ENCODE data around the gene LFNG. TPM values are rescaled to one million over a fixed set of nuclear protein-coding genes. Genes with fewer than 3 reads are reported as not detected.

LFNG gene
- polyA plus RNA-seq, 2 of the 4 experiments (the other 2 are of a cell fraction): 2.3 to 7.3 TPM

DNA sequence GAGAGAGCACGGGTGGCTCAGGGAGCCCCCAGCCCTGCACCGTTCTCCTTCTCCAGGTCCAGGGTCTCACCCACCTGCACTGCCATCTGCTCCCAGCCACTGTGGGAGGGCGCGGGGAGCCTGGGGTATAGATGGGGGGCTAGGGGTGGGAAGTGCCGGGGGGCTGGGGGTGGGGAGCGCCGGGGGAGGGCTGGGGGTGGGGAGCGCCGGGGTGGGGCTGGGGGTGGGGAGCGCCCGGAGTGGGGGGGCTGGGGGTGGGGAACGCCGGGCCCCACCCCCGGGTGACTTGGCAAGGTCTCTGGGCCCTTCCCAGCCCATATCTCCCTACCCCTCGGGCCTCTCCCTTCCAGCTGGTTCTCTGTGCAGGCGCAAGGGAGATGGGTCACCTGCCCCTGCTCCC is 43.3 kb upstream of the LFNG start, which contains the start of gene GRIFIN:
Gene GRIFIN, minus strand, starts transcription at position 101 of the 400 bp plus-strand sequence. Its CDS starts 15 bp downstream, at position 86.
- Histone ChIP-seq H3K4me2 (no peak within 1 kb of the TSS), H3K9me3 (no peaks in the 10 kb centered on the region), H3K27ac (no peak within 1 kb of the TSS; a peak in 1 of 6 replicates), H3K4me1 (peaks cover 12% of the 10 kb centered on the region; the same call in 2 of the 3 replicates), H3K4me3 (no peak within 1 kb of the TSS)
- DNase-seq (ENCODE audit: low read depth in 1 of 2, low spot score in 1 of 2) (no peak), ATAC-seq (no peak), FAIRE-seq (no peak)
- WGBS (ENCODE audit: missing lambda C conversion rate): 47% methylated on average over 3 of the region's 16 CpGs
- POLR2A ChIA-PET: no interaction called here
- TF ChIP-seq RARB (CRISPR knock-in tag; IDR thresholded peaks at IDR 0.05) (no peak), HDAC2 (IDR thresholded peaks at IDR 0.05) (no peak), HMGXB4 (CRISPR knock-in tag; IDR thresholded peaks at IDR 0.05; ENCODE audit: borderline replicate concordance) (no peak), HOXB13 (CRISPR knock-in tag; IDR thresholded peaks at IDR 0.05; ENCODE audit: low read depth) (no peak), RCOR1 (IDR thresholded peaks at IDR 0.05; ENCODE audit: low read depth, low read length) (no peak), FOSL2 (IDR thresholded peaks at IDR 0.05) (no peak), FOSL2 (CRISPR knock-in tag; IDR thresholded peaks at IDR 0.05) (no peak)
- TF ChIP-seq, protein P1, sequence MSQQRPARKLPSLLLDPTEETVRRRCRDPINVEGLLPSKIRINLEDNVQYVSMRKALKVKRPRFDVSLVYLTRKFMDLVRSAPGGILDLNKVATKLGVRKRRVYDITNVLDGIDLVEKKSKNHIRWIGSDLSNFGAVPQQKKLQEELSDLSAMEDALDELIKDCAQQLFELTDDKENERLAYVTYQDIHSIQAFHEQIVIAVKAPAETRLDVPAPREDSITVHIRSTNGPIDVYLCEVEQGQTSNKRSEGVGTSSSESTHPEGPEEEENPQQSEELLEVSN (IDR thresholded peaks at IDR 0.05; ENCODE audit: borderline replicate concordance, low read depth): no peak
- CTCF ChIA-PET: interaction anchor here (0.6 to 5.9 kb wide), 6 partner anchors 7 to 205 kb away, joined by 3 to 45 read pairs (median 4); no protein-coding TSS in a partner anchor

DNA sequence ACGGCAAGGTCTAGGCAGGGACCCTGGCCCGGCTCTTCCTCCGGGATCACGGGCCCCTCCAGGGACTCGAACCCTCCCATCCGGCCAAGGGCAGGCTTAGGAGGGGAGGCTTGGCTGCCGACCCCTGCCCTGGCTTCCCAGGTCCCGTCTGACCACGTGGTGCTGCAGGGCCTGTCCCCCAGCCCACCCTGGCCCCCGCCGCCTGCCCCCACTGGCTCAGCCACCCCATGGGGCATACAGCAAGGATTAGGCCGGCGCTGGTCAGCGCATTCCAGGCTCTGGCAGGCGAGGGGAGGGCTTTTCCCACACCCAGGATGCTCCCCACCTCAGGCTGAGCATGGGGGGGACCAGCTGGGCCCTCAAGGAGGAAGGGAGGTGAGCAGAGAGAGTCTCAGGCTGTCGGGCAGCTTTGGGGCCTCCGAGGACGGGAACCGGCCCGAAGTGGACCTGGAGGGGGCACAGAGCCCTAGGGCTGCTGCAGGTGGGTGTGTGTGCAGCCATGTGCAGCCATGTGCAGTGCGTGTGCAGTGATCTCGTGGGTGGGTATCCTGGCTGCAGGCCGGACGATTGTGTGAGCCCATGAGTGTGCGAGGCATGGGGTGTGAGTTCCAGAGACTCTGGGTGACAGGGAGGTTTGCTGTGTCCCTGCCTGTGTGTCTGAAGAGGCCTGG is 42.7 kb upstream of the LFNG start:
- POLR2A ChIA-PET: no interaction called here

More for the DNA sequence above, 42.7 kb upstream of the LFNG start:
- Histone ChIP-seq H3K9me3 (no peaks in the 10 kb centered on the region), H3K27ac (no peak overlapping the region; a peak in 1 of 6 replicates), H3K4me3 (no peak overlapping the region), H3K4me1 (peaks cover 10% of the 10 kb centered on the region; the same call in 1 of the 3 replicates), H3K4me2 (no peak overlapping the region; the same call in 2 of the 3 replicates)
- ATAC-seq: peak in 1 of 2 experiments; percentile 9; a peak in 3 of 6 replicates
- FAIRE-seq: no peak
- WGBS (ENCODE audit: missing lambda C conversion rate): 53% methylated on average over 10 of the region's 25 CpGs
- DNase-seq (ENCODE audit: low read depth in 1 of 2, low spot score in 1 of 2): no peak
- no peak for TF ChIP-seq JUN (IDR thresholded peaks at IDR 0.05)
- TF ChIP-seq CBX8 (IDR thresholded peaks at IDR 0.05): no peak
- TF ChIP-seq HOXB13 (CRISPR knock-in tag; IDR thresholded peaks at IDR 0.05; ENCODE audit: low read depth): no peak
- TF ChIP-seq KDM1A (IDR thresholded peaks at IDR 0.05; ENCODE audit: low read depth): no peak
- no peak for TF ChIP-seq GATA3 (IDR thresholded peaks at IDR 0.05; ENCODE audit: borderline replicate concordance)
- TF ChIP-seq HOXA7 (CRISPR knock-in tag; IDR thresholded peaks at IDR 0.05): no peak
- no peak for TF ChIP-seq MAFK (IDR thresholded peaks at IDR 0.05; ENCODE audit: partially characterized antibody)
- no peak for TF ChIP-seq EHMT2 (IDR thresholded peaks at IDR 0.05; ENCODE audit: low read depth)
- TF ChIP-seq, protein P2, sequence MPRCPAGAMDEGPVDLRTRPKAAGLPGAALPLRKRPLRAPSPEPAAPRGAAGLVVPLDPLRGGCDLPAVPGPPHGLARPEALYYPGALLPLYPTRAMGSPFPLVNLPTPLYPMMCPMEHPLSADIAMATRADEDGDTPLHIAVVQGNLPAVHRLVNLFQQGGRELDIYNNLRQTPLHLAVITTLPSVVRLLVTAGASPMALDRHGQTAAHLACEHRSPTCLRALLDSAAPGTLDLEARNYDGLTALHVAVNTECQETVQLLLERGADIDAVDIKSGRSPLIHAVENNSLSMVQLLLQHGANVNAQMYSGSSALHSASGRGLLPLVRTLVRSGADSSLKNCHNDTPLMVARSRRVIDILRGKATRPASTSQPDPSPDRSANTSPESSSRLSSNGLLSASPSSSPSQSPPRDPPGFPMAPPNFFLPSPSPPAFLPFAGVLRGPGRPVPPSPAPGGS (IDR thresholded peaks at IDR 0.05): no peak
- TF ChIP-seq NR3C1 (IDR thresholded peaks at IDR 0.05): no peak
- TF ChIP-seq HEYL (CRISPR knock-in tag; IDR thresholded peaks at IDR 0.05): no peak
- no peak for TF ChIP-seq CBX2 (IDR thresholded peaks at IDR 0.05; ENCODE audit: borderline replicate concordance, low read depth)
- TF ChIP-seq, protein P1 (IDR thresholded peaks at IDR 0.05; ENCODE audit: borderline replicate concordance, low read depth): no peak
- TF ChIP-seq FOSB (CRISPR knock-in tag; IDR thresholded peaks at IDR 0.05): no peak
- TF ChIP-seq SREBF2 (IDR thresholded peaks at IDR 0.05): no peak
- TF ChIP-seq FOXS1 (CRISPR knock-in tag; IDR thresholded peaks at IDR 0.05): no peak
- no peak for TF ChIP-seq RCOR1 (IDR thresholded peaks at IDR 0.05; ENCODE audit: low read depth, low read length)
- no peak for TF ChIP-seq CHD4 (IDR thresholded peaks at IDR 0.05; ENCODE audit: borderline replicate concordance)
- CTCF ChIA-PET: interaction anchor here (0.6 to 5.9 kb wide), 8 partner anchors 8 to 205 kb away, joined by 3 to 45 read pairs (median 5); no protein-coding TSS in a partner anchor
